ENCODE data around the gene ECHDC1.

The ECHDC1 gene

GRCh38 chr6:127243501-127243900 lies 99.9 kb downstream of the ECHDC1 start:
- Histone ChIP-seq H3K4me1 (ENCODE audit: control insufficient read depth, insufficient read depth, low read length) (no peaks in the 10 kb centered on the region), H3K9me3 (ENCODE audit: control insufficient read depth, insufficient read depth, low read length) (no peaks in the 10 kb centered on the region), H3K9ac (ENCODE audit: low read depth, low read length) (no peak overlapping the region), H3K4me3 (ENCODE audit: low read depth, low read length) (no peak overlapping the region), H3K27me3 (ENCODE audit: control insufficient read depth, insufficient read depth, low read length) (no peaks in the 10 kb centered on the region), H3K36me3 (ENCODE audit: control insufficient read depth, insufficient read depth, low read length) (no peaks in the 10 kb centered on the region)

All from iPS-15b (cell line).